DND-41 (cell line): ENCODE measurements around the gene PRRT2.

Source experiments
- CTCF ChIP-seq: IDR thresholded peaks from 2 replicates; pipeline ENCODE4 v1.5.1; 2012; ENCODE audit warnings: borderline replicate concordance, low read length, moderate library complexity, mild to moderate bottlenecking; ENCODE audit not compliant: poor library complexity, severe bottlenecking; ENCODE audit errors: extremely low read depth
- EZH2 ChIP-seq: IDR thresholded peaks from 3 replicates; pipeline ENCODE4 v1.6.1; 2012; ENCODE audit warnings: borderline replicate concordance, low read depth, mild to moderate bottlenecking, moderate library complexity, low read length, inconsistent platforms; ENCODE audit not compliant: severe bottlenecking

GRCh38 chr16:29812754-29813643, 1.0 kb downstream of the PRRT2 start:
- TF ChIP-seq CTCF, result no peak
- no peak for TF ChIP-seq EZH2
